NAMALWA (cell line): ENCODE measurements around the gene TWIST2.

Experiments used
- DNase-seq: peaks from one replicate; pipeline ENCODE4 v3.0.0-alpha.2; 2015; ENCODE audit warnings: low spot score

TWIST2 gene

DNA sequence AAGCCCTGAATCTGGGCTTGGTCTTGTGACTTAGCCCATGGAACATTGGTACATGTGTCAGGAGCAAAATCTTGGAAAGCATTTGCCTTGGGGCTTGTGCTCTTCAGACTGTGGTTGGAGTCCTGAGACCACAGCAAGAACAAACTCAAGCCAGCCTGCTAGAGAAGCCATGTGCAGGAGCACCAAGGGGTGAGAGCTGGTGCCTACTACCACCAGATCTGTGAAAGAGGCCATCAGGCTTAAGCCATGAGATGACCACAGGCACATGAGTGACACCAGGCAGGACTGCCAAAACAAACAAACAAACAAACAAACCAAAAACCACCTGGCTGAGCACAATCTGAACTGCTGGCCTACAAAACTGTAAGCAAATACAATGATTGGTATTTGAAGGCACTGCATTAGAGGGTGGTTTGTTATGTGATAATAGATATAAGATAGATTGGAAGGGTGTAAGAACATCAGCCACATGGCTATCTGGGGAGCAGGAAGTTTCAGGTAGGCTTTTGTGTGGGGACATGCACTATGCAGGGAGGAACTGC, 9.0 kb upstream of the TWIST2 start:
- no peak for DNase-seq

- no peak for DNase-seq
Observed at GRCh38 chr2:238839428-238839827, 8.5 kb upstream of the TWIST2 start.

DNA sequence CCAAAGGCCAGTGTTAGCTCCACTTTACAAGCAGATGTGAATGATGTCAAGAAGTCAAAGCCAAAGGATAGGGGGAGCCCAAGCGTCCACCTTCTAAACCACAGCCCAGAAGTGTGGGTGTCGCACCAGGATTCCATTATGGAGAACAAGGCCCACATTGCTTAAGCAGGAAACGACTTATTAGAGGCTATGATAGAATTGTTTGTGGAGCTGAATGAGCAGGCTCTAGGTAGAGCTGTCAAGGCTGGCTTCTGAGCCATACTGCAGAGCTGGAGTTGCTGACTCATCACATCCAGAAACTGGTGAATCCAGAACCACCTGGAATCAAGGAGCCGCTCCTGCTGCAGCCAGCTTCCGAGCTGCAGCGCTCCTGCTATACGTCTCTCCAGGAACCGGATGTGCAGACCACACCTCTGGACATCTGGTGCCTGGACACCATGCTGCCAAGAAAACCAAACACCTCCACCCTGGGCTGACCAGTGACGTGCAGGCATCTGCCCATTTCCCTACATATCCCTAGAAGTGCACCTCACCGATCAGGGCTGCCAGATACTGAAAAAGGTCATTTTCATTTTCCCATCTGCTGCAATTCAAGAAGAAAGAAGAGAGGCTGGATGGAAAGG, 6.2 kb upstream of the TWIST2 start:
- DNase-seq: no peak

GRCh38 chr2:238843476-238843875, 4.4 kb upstream of the TWIST2 start:
- no peak for DNase-seq

DNA sequence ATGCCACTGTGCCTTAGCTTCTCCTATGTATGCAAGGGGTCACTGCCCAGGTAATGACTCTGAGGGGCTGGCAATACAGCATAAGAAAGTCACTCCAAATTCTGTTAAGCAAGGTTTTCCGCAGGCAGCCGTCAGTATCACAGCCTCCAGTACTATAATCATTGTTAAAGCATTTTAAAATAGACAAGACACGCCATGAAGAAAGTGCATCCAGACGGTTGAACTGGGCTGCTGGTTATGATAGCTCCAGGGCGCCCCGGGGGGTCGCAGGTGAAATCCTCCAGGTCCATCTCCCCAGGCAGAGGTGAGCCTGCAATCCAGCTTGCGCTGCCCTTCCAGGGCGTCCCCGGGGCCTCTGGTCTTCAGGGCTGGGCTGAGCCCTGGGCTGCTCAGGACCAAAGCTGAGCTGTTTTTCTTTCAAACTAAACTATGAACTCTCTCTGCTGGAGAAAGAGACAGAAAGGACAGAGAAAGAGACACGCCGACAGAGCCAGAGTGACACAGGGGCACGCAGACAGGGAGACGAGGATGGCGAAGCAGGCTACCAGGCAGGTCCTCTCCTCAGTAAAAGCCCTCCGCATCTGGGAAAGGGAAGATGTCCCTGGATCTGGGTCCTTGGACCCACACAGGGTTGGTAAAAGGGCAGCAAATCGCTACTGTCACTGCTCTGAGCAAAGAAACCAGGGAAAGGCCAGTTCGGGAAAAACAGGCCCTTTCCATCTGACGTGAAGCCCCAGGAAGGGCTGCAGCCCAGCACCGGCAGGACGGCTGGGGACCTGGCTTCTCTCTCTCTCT, 2.1 kb upstream of the TWIST2 start:
- no peak for DNase-seq

DNA sequence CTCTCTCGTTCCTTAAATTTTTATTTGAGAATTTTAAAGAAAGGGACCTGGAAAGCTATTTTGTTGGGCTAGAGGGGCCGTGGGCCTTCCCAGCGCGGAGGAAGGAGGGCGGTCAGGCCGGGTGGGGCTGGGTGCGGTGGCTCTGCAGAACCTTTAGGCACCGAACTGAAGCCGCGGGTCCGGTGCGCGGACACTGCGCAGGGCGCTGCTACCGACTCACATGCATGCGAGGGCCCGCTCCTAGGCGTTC, 1.6 kb upstream of the TWIST2 start:
- DNase-seq: no peak

- DNase-seq: no peak
Observed at GRCh38 chr2:238846628-238847418, 1.1 kb upstream of the TWIST2 start.

- DNase-seq: no peak
Observed at GRCh38 chr2:238847419-238847801, 475 bp upstream of the TWIST2 start.

- DNase-seq: no peak
Observed at GRCh38 chr2:238848691-238848975, 748 bp downstream of the TWIST2 start.

DNA sequence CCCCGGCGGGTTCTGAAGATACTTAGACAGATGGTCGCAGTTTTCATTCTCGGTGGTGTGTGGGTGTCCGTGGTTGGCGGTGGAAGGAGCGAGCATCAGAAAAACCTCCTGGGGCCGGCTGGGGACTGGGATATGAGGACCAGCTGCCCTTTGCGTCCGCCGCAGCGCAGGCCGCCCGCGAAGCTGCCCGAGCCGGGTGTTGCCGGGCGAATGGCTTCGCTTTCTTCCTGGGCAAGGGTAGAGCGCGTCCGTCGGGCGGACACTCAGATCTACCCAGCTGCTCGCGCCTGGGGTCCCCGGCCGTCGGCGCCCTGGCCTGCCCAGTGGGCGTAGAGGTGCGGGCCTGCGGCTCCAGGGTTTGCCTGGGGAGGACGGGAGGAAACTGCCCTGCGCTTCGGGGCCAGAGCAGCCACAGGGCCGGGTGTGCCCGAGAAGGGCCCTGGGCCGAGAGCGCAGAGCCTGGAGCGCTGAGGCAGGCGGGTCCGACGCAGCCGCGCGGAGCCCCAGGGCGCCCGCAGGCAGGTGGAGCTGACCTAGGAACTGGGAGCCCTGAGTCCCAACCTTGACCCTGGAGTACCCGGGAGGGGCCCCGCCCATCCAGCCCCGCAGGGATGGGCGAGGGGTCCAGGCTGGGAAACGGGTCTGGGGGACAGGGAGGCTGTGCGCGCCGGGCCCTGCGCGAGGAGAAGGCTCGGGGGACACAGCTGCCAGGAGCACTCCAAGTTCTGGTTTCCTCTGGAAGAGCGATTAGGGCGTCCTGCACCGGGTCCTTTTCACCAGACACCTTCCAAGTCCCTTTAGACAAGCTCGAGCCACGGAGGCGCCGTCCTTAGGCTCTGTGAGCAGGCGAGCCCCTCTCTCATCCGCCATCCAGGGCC, 1.3 kb downstream of the TWIST2 start:
- no peak for DNase-seq

- no peak for DNase-seq
Observed at GRCh38 chr2:238850091-238850490, 2.2 kb downstream of the TWIST2 start.

- no peak for DNase-seq
Observed at GRCh38 chr2:238851026-238851425, 3.1 kb downstream of the TWIST2 start.

DNA sequence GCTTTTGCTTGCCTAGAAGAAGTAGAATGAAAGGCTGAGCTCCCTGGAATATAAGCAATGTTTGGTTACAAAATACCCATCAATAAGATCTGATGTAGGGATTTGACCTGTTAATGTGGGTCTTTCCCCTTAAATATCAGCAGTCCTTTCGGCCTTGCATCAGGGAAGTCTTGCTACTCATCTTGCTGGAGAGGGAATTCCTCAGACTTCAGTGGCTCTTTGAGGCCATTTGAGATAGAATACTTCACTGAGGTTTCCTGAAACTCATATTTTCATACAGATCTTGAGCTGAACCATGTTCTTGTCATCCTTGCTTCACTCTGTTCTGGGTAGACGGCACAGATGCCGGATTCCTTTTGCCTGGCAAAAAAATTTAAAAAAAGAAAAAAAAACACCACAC, 3.9 kb downstream of the TWIST2 start:
- no peak for DNase-seq

GRCh38 chr2:238852206-238852869, 4.5 kb downstream of the TWIST2 start:
- no peak for DNase-seq

DNA sequence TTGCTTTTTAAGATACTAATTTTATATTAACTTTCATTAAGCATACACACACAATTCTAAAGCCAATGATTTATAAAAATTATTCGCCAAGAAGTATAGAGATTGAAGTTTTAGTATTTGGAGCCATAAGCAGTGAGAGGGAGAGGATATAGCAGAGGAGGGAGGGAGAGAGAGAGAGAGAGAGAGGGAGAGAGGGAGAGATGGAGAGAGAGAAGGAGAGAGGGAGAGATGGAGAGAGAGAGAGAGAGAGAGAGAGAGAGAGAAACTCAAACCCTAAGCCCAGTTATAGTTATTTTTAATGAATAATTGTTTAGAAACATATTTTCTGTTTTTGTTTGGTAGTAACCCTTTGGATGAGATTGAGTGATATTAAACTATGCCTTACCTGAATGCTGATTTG, 5.3 kb downstream of the TWIST2 start:
- no peak for DNase-seq

DNA sequence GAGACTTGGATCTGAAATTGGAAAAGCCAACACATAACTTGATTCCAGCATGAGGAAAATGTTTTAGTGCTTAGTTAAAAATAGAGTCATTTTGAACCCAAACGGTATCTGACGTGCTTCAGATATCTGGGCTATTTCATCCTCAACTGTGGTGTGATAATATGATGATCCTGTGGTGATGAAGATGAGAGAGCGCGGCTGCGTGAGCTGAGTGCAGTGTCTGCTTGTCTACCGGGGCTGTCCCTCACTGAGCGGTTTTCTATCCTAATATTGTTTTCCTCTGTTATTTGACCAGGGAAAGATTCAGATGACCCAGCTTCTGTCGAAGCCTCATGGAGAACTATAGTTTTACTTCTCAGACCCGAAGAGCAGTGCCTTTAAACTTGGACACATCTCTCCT, 5.8 kb downstream of the TWIST2 start:
- DNase-seq: no peak

DNA sequence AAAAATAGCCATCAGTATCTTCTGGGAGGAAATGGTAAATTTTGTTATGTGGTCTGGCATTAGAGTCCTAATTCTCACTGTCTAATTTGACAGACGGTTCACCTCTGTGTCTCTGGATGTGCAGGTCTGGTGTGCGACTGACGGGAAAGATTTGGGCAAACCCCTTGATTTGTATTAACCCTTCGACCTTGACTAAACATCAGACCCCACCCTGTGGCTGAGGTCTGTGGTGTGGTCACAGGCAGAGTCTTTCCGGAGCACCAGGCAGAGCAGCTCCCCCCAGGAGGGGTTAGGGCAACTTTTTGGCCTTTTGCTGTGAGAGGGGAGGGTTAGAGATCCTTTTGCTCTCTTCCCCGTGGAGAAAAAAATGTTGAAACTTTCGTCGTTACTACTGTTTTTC, 6.4 kb downstream of the TWIST2 start:
- DNase-seq: no peak

GRCh38 chr2:238854699-238855229, 6.9 kb downstream of the TWIST2 start:
- no peak for DNase-seq

- no peak for DNase-seq
Observed at GRCh38 chr2:238855299-238855698, 7.4 kb downstream of the TWIST2 start.

DNA sequence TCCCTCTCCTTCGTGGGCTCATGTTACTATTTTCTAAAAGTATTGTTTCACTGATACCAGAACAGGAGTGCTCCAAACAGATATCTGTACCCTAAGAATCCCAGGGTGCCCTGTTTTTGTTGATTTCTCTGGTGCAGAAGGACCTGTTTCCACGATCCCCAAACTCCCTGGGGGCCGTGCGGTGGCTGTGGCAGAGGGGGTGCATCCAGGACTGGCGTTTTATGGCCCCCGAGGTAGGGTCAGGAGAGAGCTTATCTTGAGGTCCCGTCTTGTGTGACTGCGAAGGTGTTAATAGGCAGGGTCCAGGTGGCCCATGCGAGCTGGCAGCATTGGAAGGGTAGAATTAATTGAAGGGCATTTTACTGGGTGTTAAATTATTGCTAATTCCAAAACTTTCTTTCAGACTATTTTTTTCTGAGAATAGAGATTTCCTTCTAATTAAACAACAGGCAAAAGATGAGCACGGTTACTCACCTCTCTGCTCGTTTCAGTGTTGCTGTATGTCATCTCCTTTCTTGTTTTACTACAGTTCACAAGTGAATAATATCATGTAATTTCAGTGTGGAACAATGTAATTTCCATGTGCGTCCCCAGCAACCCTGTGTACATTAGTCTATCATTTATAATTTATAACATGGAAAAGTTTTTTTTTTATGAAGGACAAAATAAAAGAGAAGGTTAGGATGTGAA, 8.2 kb downstream of the TWIST2 start:
- DNase-seq: no peak
